ENCODE data around the gene MAGI2. TPM values are rescaled to one million over a fixed set of nuclear protein-coding genes. Genes with fewer than 3 reads are reported as not detected.

Gene MAGI2
- total RNA-seq, 1 experiment from 2014 or later: 0.22 TPM

GRCh38 chr7:78232806-78233205, 1220.7 kb downstream of the MAGI2 start:
- Histone ChIP-seq H3K79me2 (ENCODE audit: insufficient read depth, low read length) (no peaks in the 10 kb centered on the region), H3K27me3 (ENCODE audit: insufficient read depth, low read length) (peaks cover 7% of the 10 kb centered on the region; the same call in 1 of the 2 replicates), H3K36me3 (ENCODE audit: control insufficient read depth in 1 of 2, insufficient read depth in 2 of 2, low read length in 2 of 2) (no peaks in the 10 kb centered on the region), H3K4me3 (replicated peaks in 1 of 2; ENCODE audit: low read depth in 1 of 2, low read length in 2 of 2) (no peak overlapping the region), H3K4me2 (ENCODE audit: low read length) (no peak overlapping the region), H4K20me1 (ENCODE audit: insufficient read depth) (no peaks in the 10 kb centered on the region), H3K9me3 (ENCODE audit: control insufficient read depth in 1 of 2, insufficient read depth in 1 of 2, low read depth in 1 of 2, low read length in 2 of 2) (no peaks in the 10 kb centered on the region; a peak in 1 of 4 replicates), H3K4me1 (ENCODE audit: control insufficient read depth in 1 of 2, insufficient read depth in 2 of 2, low read length in 2 of 2) (no peaks in the 10 kb centered on the region), H3K9me2 (ENCODE audit: insufficient read depth) (no peaks in the 10 kb centered on the region), H2AFZ (ENCODE audit: low read depth, low read length, poor library complexity, severe bottlenecking) (no peak overlapping the region), H3K27ac (ENCODE audit: low read depth, low read length) (no peak overlapping the region), H3K9ac (ENCODE audit: low read length) (no peak overlapping the region)
- ChIA-PET RAD21 (ENCODE audit: low non-redundant PET in 1 of 2, low total read pairs in 2 of 2, uncharacterized antibody in 2 of 2, unreplicated experiment in 2 of 2) (no interaction called here), POLR2A (no interaction called here), CTCF (no interaction called here)
- intact Hi-C loops (cut with micrococcal nuclease): loop anchor here (2.0 kb wide), 1 partner anchor 100 kb away; no protein-coding TSS in a partner anchor
- no peak for TF ChIP-seq FOSL1 (IDR thresholded peaks at IDR 0.05; ENCODE audit: low read depth)
- no peak for TF ChIP-seq EZH2phosphoT487 (IDR thresholded peaks at IDR 0.05; ENCODE audit: borderline replicate concordance)
- TF ChIP-seq ZFX (IDR thresholded peaks at IDR 0.05): no peak
- no peak for TF ChIP-seq POLR2AphosphoS5 (IDR thresholded peaks at IDR 0.05; ENCODE audit: low read depth, low read length)
- TF ChIP-seq JUND (IDR thresholded peaks at IDR 0.05): no peak
- no peak for TF ChIP-seq RAD21 (IDR thresholded peaks at IDR 0.05; ENCODE audit: low read depth)
- no peak for TF ChIP-seq SIN3A (IDR thresholded peaks at IDR 0.05; ENCODE audit: low read depth)
- TF ChIP-seq, protein P1, sequence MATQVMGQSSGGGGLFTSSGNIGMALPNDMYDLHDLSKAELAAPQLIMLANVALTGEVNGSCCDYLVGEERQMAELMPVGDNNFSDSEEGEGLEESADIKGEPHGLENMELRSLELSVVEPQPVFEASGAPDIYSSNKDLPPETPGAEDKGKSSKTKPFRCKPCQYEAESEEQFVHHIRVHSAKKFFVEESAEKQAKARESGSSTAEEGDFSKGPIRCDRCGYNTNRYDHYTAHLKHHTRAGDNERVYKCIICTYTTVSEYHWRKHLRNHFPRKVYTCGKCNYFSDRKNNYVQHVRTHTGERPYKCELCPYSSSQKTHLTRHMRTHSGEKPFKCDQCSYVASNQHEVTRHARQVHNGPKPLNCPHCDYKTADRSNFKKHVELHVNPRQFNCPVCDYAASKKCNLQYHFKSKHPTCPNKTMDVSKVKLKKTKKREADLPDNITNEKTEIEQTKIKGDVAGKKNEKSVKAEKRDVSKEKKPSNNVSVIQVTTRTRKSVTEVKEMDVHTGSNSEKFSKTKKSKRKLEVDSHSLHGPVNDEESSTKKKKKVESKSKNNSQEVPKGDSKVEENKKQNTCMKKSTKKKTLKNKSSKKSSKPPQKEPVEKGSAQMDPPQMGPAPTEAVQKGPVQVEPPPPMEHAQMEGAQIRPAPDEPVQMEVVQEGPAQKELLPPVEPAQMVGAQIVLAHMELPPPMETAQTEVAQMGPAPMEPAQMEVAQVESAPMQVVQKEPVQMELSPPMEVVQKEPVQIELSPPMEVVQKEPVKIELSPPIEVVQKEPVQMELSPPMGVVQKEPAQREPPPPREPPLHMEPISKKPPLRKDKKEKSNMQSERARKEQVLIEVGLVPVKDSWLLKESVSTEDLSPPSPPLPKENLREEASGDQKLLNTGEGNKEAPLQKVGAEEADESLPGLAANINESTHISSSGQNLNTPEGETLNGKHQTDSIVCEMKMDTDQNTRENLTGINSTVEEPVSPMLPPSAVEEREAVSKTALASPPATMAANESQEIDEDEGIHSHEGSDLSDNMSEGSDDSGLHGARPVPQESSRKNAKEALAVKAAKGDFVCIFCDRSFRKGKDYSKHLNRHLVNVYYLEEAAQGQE (IDR thresholded peaks at IDR 0.05; ENCODE audit: low read depth): no peak
- ATAC-seq (no peak), DNase-seq (ENCODE audit: low read depth, low spot score) (no peak)
- no TSS peak for BruUV-seq (replicated peaks)
